Choroid plexus epithelial cell (primary cell): ENCODE results near the gene TOLLIP.

ENCODE experiments used
- DNase-seq: peaks from one replicate; pipeline ENCODE4 v3.0.0-alpha.2; 2010; ENCODE audit warnings: low read depth
- H3K4me3 ChIP-seq: 2 replicates; pipeline ENCODE4 v1.5.1; 2011; ENCODE audit warnings: low read depth, mild to moderate bottlenecking, control low read depth, low read length, moderate library complexity
- TF ChIP-seq, protein P1 (sequence below): conservative IDR thresholded peaks from 2 replicates; pipeline ENCODE4 v1.5.1; 2011; ENCODE audit warnings: low read depth, mild to moderate bottlenecking, control low read depth, inconsistent platforms, low read length, moderate library complexity

TOLLIP gene

DNA sequence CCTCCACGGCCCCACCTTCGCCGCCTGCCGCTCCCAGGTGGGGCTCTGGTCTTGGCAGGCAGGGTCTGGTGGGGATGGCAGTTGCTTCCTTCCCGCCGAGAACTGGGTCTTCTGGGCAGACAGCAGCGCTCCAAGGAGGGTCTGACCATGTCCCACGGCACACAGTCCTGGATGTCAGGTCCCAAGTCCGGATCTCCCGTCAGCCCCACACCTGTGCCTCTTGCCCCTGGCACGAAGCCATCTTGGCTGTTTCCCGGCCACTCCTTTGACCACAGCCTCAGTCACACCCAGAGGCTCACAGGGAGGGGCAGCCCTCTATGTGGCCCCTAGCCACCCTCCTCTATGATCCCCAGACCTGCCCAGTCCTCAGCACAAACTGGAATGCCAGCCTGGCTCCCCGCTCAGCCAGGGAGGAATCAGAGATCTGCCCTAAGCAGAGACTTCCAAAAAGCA lies 72.3 kb downstream of the TOLLIP start:
- no peak for DNase-seq
- TF ChIP-seq, protein P1, sequence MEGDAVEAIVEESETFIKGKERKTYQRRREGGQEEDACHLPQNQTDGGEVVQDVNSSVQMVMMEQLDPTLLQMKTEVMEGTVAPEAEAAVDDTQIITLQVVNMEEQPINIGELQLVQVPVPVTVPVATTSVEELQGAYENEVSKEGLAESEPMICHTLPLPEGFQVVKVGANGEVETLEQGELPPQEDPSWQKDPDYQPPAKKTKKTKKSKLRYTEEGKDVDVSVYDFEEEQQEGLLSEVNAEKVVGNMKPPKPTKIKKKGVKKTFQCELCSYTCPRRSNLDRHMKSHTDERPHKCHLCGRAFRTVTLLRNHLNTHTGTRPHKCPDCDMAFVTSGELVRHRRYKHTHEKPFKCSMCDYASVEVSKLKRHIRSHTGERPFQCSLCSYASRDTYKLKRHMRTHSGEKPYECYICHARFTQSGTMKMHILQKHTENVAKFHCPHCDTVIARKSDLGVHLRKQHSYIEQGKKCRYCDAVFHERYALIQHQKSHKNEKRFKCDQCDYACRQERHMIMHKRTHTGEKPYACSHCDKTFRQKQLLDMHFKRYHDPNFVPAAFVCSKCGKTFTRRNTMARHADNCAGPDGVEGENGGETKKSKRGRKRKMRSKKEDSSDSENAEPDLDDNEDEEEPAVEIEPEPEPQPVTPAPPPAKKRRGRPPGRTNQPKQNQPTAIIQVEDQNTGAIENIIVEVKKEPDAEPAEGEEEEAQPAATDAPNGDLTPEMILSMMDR = no peak
- H3K4me3 ChIP-seq = no peak overlapping the region

DNA sequence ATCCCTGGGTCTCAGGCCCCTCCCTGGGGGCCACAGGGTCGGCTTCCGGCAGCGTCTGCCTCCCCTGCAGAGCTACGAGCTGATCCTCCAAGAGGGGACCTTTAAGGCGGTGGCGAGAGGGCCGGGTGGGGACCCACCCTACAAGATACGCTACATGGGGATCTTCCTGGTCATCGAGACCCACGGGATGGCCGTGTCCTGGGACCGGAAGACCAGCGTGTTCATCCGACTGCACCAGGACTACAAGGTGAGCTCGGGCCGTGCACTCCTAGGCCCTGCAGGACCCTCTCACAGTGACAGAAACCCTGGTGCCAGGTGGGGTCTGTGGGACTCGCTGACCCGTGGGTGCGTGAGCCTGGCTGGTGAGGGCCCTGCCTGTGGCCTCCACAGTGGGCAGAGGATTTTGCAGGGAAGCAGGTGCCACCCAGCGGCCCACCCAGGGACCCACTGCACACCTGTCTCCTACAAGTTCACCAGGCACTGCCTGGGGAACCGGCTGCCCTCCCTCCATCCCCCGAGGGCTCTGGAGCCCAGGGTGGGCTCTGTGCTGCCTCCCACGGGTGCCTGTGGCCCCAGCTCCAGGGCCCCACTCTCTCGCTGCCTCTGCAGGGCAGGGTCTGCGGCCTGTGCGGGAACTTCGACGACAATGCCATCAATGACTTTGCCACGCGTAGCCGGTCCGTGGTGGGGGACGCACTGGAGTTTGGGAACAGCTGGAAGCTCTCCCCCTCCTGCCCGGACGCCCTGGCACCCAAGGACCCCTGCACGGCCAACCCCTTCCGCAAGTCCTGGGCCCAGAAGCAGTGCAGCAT lies 72.9 kb downstream of the TOLLIP start:
- no peak overlapping the region for H3K4me3 ChIP-seq
- no peak for DNase-seq
- TF ChIP-seq, protein P1 = no peak

DNA sequence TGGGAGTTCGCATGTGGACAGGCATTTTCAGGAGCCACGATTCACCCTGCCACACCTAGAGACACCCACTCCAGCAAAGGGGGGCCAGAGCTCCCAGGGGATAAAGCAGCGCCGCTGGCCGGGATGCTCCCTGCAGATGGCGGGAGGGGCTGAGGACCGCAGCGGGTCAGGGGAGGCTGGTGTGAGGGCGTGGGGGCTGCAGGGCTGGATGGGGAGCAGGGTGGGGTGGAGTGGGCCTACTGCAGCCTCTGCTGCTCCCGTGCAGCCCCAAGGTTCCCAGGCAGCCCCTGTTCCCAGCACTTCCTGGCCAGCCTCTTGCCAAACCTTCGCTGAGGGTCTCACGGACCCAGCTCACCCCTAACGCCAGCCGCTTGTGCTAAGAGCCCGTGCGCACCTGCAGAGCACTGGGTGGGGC lies 73.5 kb downstream of the TOLLIP start:
- no peak overlapping the region for H3K4me3 ChIP-seq
- no peak for DNase-seq
- TF ChIP-seq, protein P1 = no peak

DNA sequence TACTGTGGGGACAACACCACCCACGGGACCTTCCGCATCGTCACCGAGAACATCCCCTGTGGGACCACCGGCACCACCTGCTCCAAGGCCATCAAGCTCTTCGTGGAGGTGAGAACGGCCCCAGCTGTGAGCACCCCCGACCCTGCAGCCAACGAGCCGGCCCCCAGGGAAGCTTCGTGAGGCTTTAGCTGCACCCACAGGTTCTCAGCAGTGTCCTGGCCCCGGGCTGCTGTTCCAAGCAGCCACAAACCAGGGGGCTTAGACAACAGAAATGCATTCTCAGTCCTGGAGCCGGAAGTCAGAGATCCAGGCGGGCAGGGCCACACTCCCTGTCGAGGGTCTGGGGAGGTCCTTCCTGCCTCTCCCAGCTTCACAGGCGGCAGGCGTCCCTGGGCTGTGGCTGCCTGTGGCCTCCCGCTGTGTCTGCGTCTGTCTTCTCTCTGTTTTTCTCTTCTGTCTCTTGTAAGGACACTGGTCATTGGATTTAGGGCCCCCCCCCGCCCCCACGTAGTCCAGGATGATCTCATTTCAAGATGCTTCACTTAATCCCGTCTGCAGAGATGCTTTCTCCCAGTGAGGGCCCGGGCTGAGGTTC lies 74.0 kb downstream of the TOLLIP start:
- TF ChIP-seq, protein P1 = no peak
- no peak overlapping the region for H3K4me3 ChIP-seq
- no peak for DNase-seq

DNA sequence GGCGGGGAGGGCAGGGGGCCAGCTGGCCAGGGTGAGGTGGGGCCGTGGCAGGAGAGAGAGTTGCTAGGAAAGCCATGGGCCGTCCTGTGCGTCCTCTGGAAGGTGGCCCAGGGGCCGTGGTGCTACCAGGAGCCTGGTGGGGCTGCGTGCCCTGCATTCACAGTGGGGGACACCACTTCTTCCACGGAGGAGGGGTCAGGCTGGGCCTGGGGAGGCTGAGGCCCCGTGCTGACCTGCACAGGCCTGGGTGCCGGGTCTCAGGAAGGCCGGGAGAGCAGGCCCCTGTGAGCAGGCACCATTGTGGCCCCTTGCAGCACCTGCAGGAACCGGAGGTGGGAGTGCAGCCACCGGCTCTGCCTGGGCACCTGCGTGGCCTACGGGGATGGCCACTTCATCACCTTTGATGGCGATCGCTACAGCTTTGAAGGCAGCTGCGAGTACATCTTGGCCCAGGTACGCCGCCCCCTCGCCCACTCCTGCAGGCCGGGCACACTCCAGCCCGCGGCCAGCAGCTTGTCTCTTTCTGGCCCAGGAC lies 74.6 kb downstream of the TOLLIP start:
- no peak for DNase-seq
- no peak overlapping the region for H3K4me3 ChIP-seq
- TF ChIP-seq, protein P1 = no peak

DNA sequence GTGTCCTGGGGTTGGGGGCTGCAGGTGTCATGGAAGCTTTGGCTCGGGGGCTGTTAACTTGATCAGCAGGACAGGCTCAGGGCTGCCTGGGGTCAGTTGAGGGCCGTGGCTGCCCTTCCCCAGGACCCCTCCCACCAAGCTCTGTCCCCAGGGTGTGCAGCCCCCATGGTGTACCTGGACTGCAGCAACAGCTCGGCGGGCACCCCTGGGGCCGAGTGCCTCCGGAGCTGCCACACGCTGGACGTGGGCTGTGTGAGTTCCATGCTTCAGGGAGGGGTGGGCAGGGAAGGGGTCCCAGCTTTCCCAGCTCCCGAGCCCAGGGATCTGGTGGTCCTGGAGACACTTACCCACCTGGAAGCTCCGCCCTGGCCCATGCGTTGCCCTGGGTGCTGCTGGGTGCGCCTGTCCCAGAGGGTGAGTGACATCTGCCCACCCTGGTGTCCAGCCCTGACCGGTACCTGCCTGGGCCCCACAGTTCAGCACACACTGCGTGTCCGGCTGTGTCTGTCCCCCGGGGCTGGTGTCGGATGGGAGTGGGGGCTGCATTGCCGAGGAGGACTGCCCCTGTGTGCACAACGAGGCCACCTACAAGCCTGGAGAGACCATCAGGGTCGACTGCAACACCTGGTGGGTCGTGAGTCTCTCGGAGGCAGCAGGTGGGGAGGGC lies 75.2 kb downstream of the TOLLIP start:
- no peak overlapping the region for H3K4me3 ChIP-seq
- DNase-seq = no peak
- TF ChIP-seq, protein P1 = no peak
